ENCODE measurements around the gene IMMP2L. TPM values are rescaled to one million over a fixed set of nuclear protein-coding genes. Genes with fewer than 3 reads are reported as not detected.

The IMMP2L gene
- total RNA-seq, 3 donors from 2014 or later (not counting 1 experiment from before 2014, with no cell fraction given) = 6.9 to 9.2 (median 8.7) TPM

DNA sequence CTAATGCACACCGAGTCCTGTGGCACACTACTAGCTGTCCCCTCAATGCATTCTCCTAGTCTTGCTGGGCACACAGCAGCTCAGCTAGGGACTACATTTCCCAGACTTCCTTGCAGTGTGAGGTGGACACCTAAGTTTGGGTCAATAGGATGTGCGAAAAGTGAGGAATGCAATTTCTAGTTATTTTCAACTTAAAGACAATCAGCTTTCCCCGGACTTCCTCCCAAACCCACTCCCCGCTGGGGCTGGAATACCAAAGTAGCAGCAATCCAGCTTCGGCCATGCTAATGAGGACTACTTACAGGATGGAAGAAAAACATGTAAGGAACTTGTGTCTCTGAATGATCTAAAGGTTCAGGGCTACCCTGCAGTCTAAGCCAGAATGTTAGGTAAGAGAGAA lies 757.8 kb downstream of the IMMP2L start:
- Mint-ChIP-seq H3K27ac (no peak overlapping the region), H3K27me3 (ENCODE audit: low read depth in 2 of 2) (no peaks in the 10 kb centered on the region), H3K4me3 (no peak overlapping the region), H3K36me3 (no peaks in the 10 kb centered on the region), H3K9me3 (peaks cover 8 to 12% of the 10 kb centered on the region in 2 donors), H3K4me1 (no peaks in the 10 kb centered on the region)
- DNase-seq = no peak
- no peak overlapping the region for H3K27ac ChIP-seq (ENCODE audit: low read length)
- no peaks in the 10 kb centered on the region for H3K9me3 ChIP-seq (ENCODE audit: control insufficient read depth, insufficient read depth, low read length)
- WGBS (ENCODE audit: insufficient coverage) = 89% methylated on average over 3 of the region's 5 CpGs
- TF ChIP-seq, protein P1, sequence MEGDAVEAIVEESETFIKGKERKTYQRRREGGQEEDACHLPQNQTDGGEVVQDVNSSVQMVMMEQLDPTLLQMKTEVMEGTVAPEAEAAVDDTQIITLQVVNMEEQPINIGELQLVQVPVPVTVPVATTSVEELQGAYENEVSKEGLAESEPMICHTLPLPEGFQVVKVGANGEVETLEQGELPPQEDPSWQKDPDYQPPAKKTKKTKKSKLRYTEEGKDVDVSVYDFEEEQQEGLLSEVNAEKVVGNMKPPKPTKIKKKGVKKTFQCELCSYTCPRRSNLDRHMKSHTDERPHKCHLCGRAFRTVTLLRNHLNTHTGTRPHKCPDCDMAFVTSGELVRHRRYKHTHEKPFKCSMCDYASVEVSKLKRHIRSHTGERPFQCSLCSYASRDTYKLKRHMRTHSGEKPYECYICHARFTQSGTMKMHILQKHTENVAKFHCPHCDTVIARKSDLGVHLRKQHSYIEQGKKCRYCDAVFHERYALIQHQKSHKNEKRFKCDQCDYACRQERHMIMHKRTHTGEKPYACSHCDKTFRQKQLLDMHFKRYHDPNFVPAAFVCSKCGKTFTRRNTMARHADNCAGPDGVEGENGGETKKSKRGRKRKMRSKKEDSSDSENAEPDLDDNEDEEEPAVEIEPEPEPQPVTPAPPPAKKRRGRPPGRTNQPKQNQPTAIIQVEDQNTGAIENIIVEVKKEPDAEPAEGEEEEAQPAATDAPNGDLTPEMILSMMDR (IDR thresholded peaks at IDR 0.05) = no peak
- H3K36me3 ChIP-seq (ENCODE audit: control insufficient read depth, insufficient read depth, low read length) = no peaks in the 10 kb centered on the region
- no peaks in the 10 kb centered on the region for H3K4me1 ChIP-seq (ENCODE audit: control insufficient read depth, insufficient read depth, low read length)
- no peak overlapping the region for H3K4me3 ChIP-seq (ENCODE audit: low read length)
- no peak for ATAC-seq
- intact Hi-C loops (cut with micrococcal nuclease) = no loop called here
- no peaks in the 10 kb centered on the region for H3K27me3 ChIP-seq (ENCODE audit: control insufficient read depth, insufficient read depth, low read length)

DNA sequence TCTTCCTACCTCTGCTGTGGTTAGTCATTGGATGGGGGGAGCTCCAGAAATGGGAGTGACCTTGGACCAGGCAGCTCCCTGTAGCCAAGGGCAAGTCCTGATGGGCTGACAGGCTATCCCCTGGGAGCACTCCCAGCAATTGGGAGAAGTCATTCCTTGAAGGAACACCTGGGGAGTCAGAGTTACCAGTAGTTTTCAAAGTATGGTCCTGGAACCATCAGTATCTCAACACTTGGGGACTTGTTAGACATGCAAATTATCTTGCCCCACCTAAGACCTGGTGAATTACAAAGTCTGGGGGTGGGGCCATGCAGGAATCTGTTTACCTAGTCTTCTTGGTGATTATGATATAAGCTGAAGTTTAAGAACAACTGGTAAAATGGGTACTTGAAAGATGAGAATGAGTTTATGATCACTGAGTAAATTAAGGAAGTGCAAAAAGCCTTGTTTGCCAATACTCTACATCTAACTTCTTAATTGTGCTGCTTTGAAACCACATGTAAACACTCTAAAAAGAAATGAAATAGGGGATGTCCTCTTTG lies 758.6 kb downstream of the IMMP2L start:
- intact Hi-C loops (cut with micrococcal nuclease) = no loop called here
- no peaks in the 10 kb centered on the region for H3K27me3 Mint-ChIP-seq (ENCODE audit: low read depth in 2 of 2)

DNA sequence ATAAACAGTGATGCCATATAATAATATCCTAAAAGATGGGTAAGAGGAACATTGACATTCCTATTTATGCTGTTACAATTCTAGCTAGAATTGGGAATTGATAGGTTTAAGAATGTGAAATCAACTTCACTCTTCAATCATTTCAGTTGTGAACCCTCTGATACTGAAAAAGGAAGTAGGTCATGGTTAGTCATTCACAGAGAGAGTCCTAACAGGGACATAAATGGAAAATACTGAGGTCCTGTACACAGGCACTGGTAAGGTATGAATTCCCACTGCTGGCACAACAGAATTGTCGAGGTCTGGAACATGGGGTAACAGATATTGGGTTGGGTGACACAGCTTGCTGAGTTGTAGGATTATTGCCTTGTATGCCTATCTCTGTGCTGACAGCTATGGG lies 760.8 kb downstream of the IMMP2L start:
- Histone ChIP-seq H3K36me3 (ENCODE audit: control insufficient read depth, insufficient read depth, low read length) (no peaks in the 10 kb centered on the region), H3K9me3 (ENCODE audit: control insufficient read depth, insufficient read depth, low read length) (no peaks in the 10 kb centered on the region), H3K4me1 (ENCODE audit: control insufficient read depth, insufficient read depth, low read length) (no peaks in the 10 kb centered on the region), H3K4me3 (ENCODE audit: low read length) (no peak overlapping the region), H3K27ac (ENCODE audit: low read length) (no peak overlapping the region), H3K27me3 (ENCODE audit: control insufficient read depth, insufficient read depth, low read length) (no peaks in the 10 kb centered on the region)
- Mint-ChIP-seq H3K36me3 (no peaks in the 10 kb centered on the region), H3K27ac (no peak overlapping the region), H3K27me3 (ENCODE audit: low read depth in 2 of 2) (no peaks in the 10 kb centered on the region), H3K9me3 (peaks cover 10 to 12% of the 10 kb centered on the region in 2 donors), H3K4me3 (no peak overlapping the region), H3K4me1 (no peaks in the 10 kb centered on the region)
- TF ChIP-seq, protein P1 (IDR thresholded peaks at IDR 0.05) = no peak
- DNase-seq (no peak), ATAC-seq (no peak)
- 67% methylated on average over 1 of the region's 1 CpG for WGBS (ENCODE audit: insufficient coverage)
- intact Hi-C loops (cut with micrococcal nuclease) = no loop called here

More for the DNA sequence above, 758.6 kb downstream of the IMMP2L start:
- no peak overlapping the region for H3K27ac ChIP-seq (ENCODE audit: low read length)
- H3K4me1 ChIP-seq (ENCODE audit: control insufficient read depth, insufficient read depth, low read length) = no peaks in the 10 kb centered on the region
- no peak for DNase-seq
- TF ChIP-seq, protein P1 (IDR thresholded peaks at IDR 0.05) = no peak
- H3K9me3 Mint-ChIP-seq = peaks cover 8 to 12% of the 10 kb centered on the region in 2 donors
- no peaks in the 10 kb centered on the region for H3K9me3 ChIP-seq (ENCODE audit: control insufficient read depth, insufficient read depth, low read length)
- no peak overlapping the region for H3K4me3 ChIP-seq (ENCODE audit: low read length)
- no peak for ATAC-seq
- no peaks in the 10 kb centered on the region for H3K36me3 ChIP-seq (ENCODE audit: control insufficient read depth, insufficient read depth, low read length)
- H3K27ac Mint-ChIP-seq = no peak overlapping the region
- no peak overlapping the region for H3K4me3 Mint-ChIP-seq
- H3K4me1 Mint-ChIP-seq = no peaks in the 10 kb centered on the region
- no peaks in the 10 kb centered on the region for H3K36me3 Mint-ChIP-seq
- H3K27me3 ChIP-seq (ENCODE audit: control insufficient read depth, insufficient read depth, low read length) = no peaks in the 10 kb centered on the region

DNA sequence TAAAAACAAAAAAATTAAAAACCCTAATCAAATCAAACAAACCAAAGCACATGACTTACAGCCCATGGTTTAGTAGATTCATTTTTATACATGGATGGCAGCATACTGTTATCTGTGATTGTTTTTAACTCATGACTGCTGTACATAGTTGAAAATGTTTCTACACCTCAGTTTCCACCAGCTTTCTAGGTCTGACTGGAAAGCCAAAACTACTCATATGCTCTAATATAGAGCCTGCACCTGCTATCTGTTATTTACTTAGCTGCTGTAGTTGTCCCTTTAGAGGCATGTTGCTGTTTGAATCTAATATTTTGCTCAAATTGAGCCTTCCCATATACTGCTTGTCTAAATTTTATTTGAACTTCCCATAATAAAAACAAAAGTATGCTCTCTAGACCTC lies 761.3 kb downstream of the IMMP2L start:
- Histone ChIP-seq H3K27me3 (ENCODE audit: control insufficient read depth, insufficient read depth, low read length) (no peaks in the 10 kb centered on the region), H3K27ac (ENCODE audit: low read length) (no peak overlapping the region), H3K4me3 (ENCODE audit: low read length) (no peak overlapping the region), H3K4me1 (ENCODE audit: control insufficient read depth, insufficient read depth, low read length) (no peaks in the 10 kb centered on the region), H3K36me3 (ENCODE audit: control insufficient read depth, insufficient read depth, low read length) (no peaks in the 10 kb centered on the region), H3K9me3 (ENCODE audit: control insufficient read depth, insufficient read depth, low read length) (no peaks in the 10 kb centered on the region)
- no peak overlapping the region for H3K27ac Mint-ChIP-seq
- TF ChIP-seq, protein P1 (IDR thresholded peaks at IDR 0.05) = no peak
- H3K9me3 Mint-ChIP-seq = peaks cover 11 to 12% of the 10 kb centered on the region in 2 donors
- no peak for DNase-seq
- ATAC-seq = no peak
- no peaks in the 10 kb centered on the region for H3K4me1 Mint-ChIP-seq
- H3K27me3 Mint-ChIP-seq (ENCODE audit: low read depth in 2 of 2) = no peaks in the 10 kb centered on the region
- H3K36me3 Mint-ChIP-seq = no peaks in the 10 kb centered on the region
- intact Hi-C loops (cut with micrococcal nuclease) = no loop called here
- no peak overlapping the region for H3K4me3 Mint-ChIP-seq
